BJ (cell line): Measurements from ENCODE around the gene PRRX1. TPM values are rescaled to one million over a fixed set of nuclear protein-coding genes. Genes with fewer than 3 reads are reported as not detected.

Experiments
- CTCF ChIA-PET: fragments of 350-600 bp; formaldehyde crosslinking; extraction: SDS; loops from one replicate; lab custom pipeline; 2021; ENCODE audit warnings: antibody characterized with exemption, inconsistent platforms; lab: Yijun Ruan, JAX
- POLR2A ChIA-PET: fragments of 300-600 bp; sonication (Branson Sonifier 250); formaldehyde crosslinking; extraction: SDS; loops from one replicate; lab custom pipeline; 2021; ENCODE audit warnings: antibody characterized with exemption; lab: Charles Lee
- DNase-seq: peaks from one replicate; pipeline ENCODE4 v3.0.0-alpha.2; 2011; ENCODE audit warnings: low read depth
- H3K27me3 ChIP-seq: 2 replicates; pipeline ENCODE4 v1.6.0; 2011; ENCODE audit warnings: low read length; ENCODE audit not compliant: control insufficient read depth, insufficient read depth
- H3K36me3 ChIP-seq: 2 replicates; pipeline ENCODE4 v1.5.1; 2011; ENCODE audit warnings: low read length; ENCODE audit not compliant: control insufficient read depth, insufficient read depth
- H3K4me3 ChIP-seq: 2 replicates; pipeline ENCODE4 v1.5.1; 2011; ENCODE audit warnings: low read depth, mild to moderate bottlenecking, control low read depth, low read length
- CTCF ChIP-seq: IDR thresholded peaks from 2 replicates; pipeline ENCODE4 v1.5.1; 2011; ENCODE audit warnings: low read depth, mild to moderate bottlenecking, control low read depth, inconsistent platforms, low read length, moderate library complexity; ENCODE audit not compliant: insufficient read depth
- polyA plus RNA-seq: library from polyadenylated mRNA; depleted of rRNA; stranded (reverse); fragments of >200 nt; gene quantifications from 2 replicates; pipeline ENCODE4 v1.2.3, GENCODE V29; 2011

PRRX1 gene
- polyA plus RNA-seq, 1 experiment, result 152 TPM

GRCh38 chr1:170742600-170742999 is 78.7 kb downstream of the PRRX1 start:
- Histone ChIP-seq H3K27me3 (no peaks in the 10 kb centered on the region), H3K36me3 (no peaks in the 10 kb centered on the region), H3K4me3 (no peak overlapping the region)
- DNase-seq, result no peak
- ChIA-PET CTCF (interaction anchor here (0.7 to 1.4 kb wide), 2 partner anchors 8 to 836 kb away, joined by 3 to 4 read pairs; no protein-coding TSS in a partner anchor), POLR2A (no interaction called here)
- no peak for TF ChIP-seq CTCF

GRCh38 chr1:170743083-170743482 is 79.2 kb downstream of the PRRX1 start:
- H3K36me3 ChIP-seq, result no peaks in the 10 kb centered on the region
- DNase-seq, result no peak
- ChIA-PET CTCF (interaction anchor here (0.7 to 1.4 kb wide), 3 partner anchors 9 to 835 kb away, joined by 3 to 4 read pairs (median 3); no protein-coding TSS in a partner anchor), POLR2A (no interaction called here)
- H3K4me3 ChIP-seq, result no peak overlapping the region
- TF ChIP-seq CTCF, result no peak
- H3K27me3 ChIP-seq, result no peaks in the 10 kb centered on the region

GRCh38 chr1:170749549-170749948 is 85.6 kb downstream of the PRRX1 start:
- DNase-seq, result no peak
- POLR2A ChIA-PET, result no interaction called here
- Histone ChIP-seq H3K4me3 (no peak overlapping the region), H3K27me3 (no peaks in the 10 kb centered on the region), H3K36me3 (no peaks in the 10 kb centered on the region)
- CTCF ChIA-PET, result interaction anchor here (0.6 kb wide), 1 partner anchor 12 kb away, joined by 3 read pairs; no protein-coding TSS in a partner anchor
- no peak for TF ChIP-seq CTCF

GRCh38 chr1:170749959-170750358 is 86.0 kb downstream of the PRRX1 start:
- no peak for TF ChIP-seq CTCF
- Histone ChIP-seq H3K36me3 (no peaks in the 10 kb centered on the region), H3K27me3 (no peaks in the 10 kb centered on the region), H3K4me3 (no peak overlapping the region)
- POLR2A ChIA-PET, result no interaction called here
- no peak for DNase-seq
- CTCF ChIA-PET, result interaction anchor here (0.6 kb wide), 1 partner anchor 12 kb away, joined by 3 read pairs; no protein-coding TSS in a partner anchor

GRCh38 chr1:170755795-170756194 is 91.9 kb downstream of the PRRX1 start:
- H3K4me3 ChIP-seq, result no peak overlapping the region
- ChIA-PET CTCF (no interaction called here), POLR2A (no interaction called here)
- no peaks in the 10 kb centered on the region for H3K27me3 ChIP-seq
- no peak for TF ChIP-seq CTCF
- H3K36me3 ChIP-seq, result no peaks in the 10 kb centered on the region
- DNase-seq, result no peak
